K562 (cell line): ENCODE measurements around the gene SLC26A8. TPM values are rescaled to one million over a fixed set of nuclear protein-coding genes. Genes with fewer than 3 reads are reported as not detected.

Source experiments
- FOXK2 ChIP-seq, 2 experiments: fragments of 450-650 bp; IDR thresholded peaks in 1 of 2; conservative IDR thresholded peaks in 1 of 2; 2 replicates each; pipeline ENCODE4 v1.6.1; 2016; ENCODE audit warnings: low read depth in 2 of 2, mild to moderate bottlenecking in 1 of 2
- SMAD4 ChIP-seq: fragments of 250-450 bp; sonication (Bioruptor Pico); conservative IDR thresholded peaks from 2 replicates; pipeline ENCODE4 v1.8.0; 2021; ENCODE audit warnings: inconsistent platforms, mild to moderate bottlenecking, moderate library complexity
- ZNF239 ChIP-seq: fragments of 250-450 bp; sonication (Bioruptor Pico); IDR thresholded peaks from 2 replicates; pipeline ENCODE4 v1.4.0; 2020; ENCODE audit warnings: mild to moderate bottlenecking
- ZNF644 ChIP-seq: fragments of 200-800 bp; sonication (Bioruptor generic); IDR thresholded peaks from 2 replicates; pipeline ENCODE4 v1.6.1; 2016; ENCODE audit warnings: low read depth, missing genetic modification characterization, missing compliant biosample characterization
- polyA plus RNA-seq, 8 experiments: library from polyadenylated mRNA; depleted of rRNA in 4 of 8; stranded (reverse) in 5 of 8; unstranded in 3 of 8; fragments of >200 nt; fragmentation: Nextera tagmentation in 2 of 8; fragmentation: Illumina TruSeq in 1 of 8; extraction: Ambion mirVana in 2 of 8; extraction: Trizol in 1 of 8; gene quantifications; 2 replicates each; pipeline versions ENCODE4 v1.2.1 to v1.2.3, GENCODE V29; 2011 to 2014; ENCODE audit warnings: inconsistent platforms in 1 of 8, missing spikeins in 1 of 8
- total RNA-seq, 7 experiments: library from RNA; depleted of rRNA in 6 of 7; stranded (reverse); fragments of >200 nt in 6 of 7; fragmentation: Illumina TruSeq in 2 of 7; extraction: Trizol in 2 of 7; gene quantifications; 2 replicates each; pipeline versions ENCODE4 v1.2.1 to v1.2.3, GENCODE V29; 2011 to 2021; ENCODE audit warnings: low replicate concordance in 1 of 7
- TF ChIP-seq, protein P1 (sequence below): fragments of 450-650 bp; IDR thresholded peaks from 2 replicates; pipeline ENCODE4 v1.6.1; 2017; ENCODE audit warnings: antibody characterized with exemption, mild to moderate bottlenecking
- TF ChIP-seq, protein P2 (sequence below): fragments of 250-450 bp; sonication (Bioruptor Pico); IDR thresholded peaks from 2 replicates; pipeline ENCODE4 v1.5.1; 2021; ENCODE audit warnings: mild to moderate bottlenecking

SLC26A8 gene
- total and polyA plus RNA-seq, 9 of the 15 experiments (the other 6 are each of a cell fraction or from before 2014, with no cell fraction given), result not detected

DNA sequence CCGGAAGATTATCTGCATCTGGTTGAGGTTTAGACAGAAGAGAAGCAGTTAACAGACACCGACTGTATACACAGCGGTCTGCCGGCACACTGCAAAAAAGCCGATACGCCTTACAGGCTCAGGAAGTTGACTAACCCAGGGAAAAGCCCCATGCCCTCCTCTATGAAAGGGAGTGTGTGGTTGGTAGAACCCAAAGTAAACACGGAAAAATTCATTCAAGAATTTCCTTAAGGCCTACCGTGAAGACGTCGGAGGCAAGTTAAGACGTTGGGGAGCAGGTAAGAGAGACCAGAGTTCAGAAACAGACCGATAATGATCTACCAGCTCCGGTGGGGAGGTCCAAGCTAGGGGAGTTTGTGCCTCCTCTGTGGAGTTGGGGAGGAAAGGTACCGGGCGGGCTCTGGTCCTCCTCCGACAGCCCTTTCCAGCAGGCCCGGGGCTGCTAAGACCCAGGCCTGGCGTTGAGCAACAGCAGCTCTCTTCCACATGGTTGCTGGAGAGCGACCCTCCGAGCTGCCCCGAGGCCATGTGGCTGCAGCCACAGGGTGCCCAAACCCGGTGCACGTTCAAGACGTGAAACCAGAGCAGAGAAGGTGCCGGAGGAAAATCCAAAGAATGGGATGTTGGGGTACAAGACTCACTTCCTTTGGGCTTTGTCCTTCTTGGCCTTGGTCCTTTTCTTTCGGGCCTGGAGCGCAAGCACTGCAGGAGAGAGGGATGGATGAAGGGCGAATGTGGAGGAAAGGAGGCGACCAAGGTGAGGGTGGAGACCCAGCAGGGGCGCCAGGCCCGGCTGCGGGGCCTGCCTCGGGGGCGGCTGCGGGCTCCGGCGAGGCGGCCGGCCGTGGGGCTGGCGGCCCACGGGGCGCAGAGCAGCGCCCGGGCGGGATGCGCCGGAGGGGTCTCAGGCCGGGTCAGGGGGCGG lies 104.4 kb downstream of the SLC26A8 start (continued):
- TF ChIP-seq FOXK2 (conservative IDR thresholded peaks at IDR 0.05 in 1 of 2, IDR thresholded peaks at IDR 0.05 in 1 of 2; ENCODE audit: low read depth in 2 of 2) (peak; percentile 26 to 48; a peak in 2 of 4 replicates), SMAD4 (CRISPR knock-in tag) (0 out of 2 replicates have a peak, but pooled peaks have one; percentile 22), ZNF644 (tag) (no peak), ZNF239 (CRISPR knock-in tag) (no peak)
- TF ChIP-seq, protein P1, sequence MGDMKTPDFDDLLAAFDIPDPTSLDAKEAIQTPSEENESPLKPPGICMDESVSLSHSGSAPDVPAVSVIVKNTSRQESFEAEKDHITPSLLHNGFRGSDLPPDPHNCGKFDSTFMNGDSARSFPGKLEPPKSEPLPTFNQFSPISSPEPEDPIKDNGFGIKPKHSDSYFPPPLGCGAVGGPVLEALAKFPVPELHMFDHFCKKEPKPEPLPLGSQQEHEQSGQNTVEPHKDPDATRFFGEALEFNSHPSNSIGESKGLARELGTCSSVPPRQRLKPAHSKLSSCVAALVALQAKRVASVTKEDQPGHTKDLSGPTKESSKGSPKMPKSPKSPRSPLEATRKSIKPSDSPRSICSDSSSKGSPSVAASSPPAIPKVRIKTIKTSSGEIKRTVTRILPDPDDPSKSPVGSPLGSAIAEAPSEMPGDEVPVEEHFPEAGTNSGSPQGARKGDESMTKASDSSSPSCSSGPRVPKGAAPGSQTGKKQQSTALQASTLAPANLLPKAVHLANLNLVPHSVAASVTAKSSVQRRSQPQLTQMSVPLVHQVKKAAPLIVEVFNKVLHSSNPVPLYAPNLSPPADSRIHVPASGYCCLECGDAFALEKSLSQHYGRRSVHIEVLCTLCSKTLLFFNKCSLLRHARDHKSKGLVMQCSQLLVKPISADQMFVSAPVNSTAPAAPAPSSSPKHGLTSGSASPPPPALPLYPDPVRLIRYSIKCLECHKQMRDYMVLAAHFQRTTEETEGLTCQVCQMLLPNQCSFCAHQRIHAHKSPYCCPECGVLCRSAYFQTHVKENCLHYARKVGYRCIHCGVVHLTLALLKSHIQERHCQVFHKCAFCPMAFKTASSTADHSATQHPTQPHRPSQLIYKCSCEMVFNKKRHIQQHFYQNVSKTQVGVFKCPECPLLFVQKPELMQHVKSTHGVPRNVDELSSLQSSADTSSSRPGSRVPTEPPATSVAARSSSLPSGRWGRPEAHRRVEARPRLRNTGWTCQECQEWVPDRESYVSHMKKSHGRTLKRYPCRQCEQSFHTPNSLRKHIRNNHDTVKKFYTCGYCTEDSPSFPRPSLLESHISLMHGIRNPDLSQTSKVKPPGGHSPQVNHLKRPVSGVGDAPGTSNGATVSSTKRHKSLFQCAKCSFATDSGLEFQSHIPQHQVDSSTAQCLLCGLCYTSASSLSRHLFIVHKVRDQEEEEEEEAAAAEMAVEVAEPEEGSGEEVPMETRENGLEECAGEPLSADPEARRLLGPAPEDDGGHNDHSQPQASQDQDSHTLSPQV, result 0 out of 2 replicates have a peak, but pooled peaks have one; percentile 32
- TF ChIP-seq, protein P2, sequence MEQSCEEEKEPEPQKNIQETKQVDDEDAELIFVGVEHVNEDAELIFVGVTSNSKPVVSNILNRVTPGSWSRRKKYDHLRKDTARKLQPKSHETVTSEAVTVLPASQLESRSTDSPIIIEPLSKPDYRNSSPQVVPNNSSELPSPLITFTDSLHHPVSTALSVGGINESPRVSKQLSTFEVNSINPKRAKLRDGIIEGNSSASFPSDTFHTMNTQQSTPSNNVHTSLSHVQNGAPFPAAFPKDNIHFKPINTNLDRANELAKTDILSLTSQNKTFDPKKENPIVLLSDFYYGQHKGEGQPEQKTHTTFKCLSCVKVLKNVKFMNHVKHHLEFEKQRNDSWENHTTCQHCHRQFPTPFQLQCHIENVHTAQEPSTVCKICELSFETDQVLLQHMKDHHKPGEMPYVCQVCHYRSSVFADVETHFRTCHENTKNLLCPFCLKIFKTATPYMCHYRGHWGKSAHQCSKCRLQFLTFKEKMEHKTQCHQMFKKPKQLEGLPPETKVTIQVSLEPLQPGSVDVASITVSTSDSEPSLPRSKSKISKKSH, result no peak
